GM08714 (cell line): ENCODE measurements around the gene ACBD6.
"Not testable (repeated sequence)": the region's sequence is repeated elsewhere in the genome, so short reads cannot be mapped to it uniquely, and the experiment has no call there.

ENCODE experiments used
- H3K4me3 ChIP-seq: fragments of 200-500 bp; sonication (Bioruptor generic); 2 replicates; pipeline ENCODE4 v1.5.1; 2014; ENCODE audit warnings: mild to moderate bottlenecking, low read length, inconsistent platforms
- ZNF274 ChIP-seq: IDR thresholded peaks from 2 replicates; pipeline ENCODE4 v1.6.1; 2012; ENCODE audit warnings: mild to moderate bottlenecking, low read depth, low read length

ACBD6 gene

GRCh38 chr1:180486092-180486491, 16.3 kb downstream of the ACBD6 start:
- H3K4me3 ChIP-seq: no peak overlapping the region
- TF ChIP-seq ZNF274: no peak

DNA sequence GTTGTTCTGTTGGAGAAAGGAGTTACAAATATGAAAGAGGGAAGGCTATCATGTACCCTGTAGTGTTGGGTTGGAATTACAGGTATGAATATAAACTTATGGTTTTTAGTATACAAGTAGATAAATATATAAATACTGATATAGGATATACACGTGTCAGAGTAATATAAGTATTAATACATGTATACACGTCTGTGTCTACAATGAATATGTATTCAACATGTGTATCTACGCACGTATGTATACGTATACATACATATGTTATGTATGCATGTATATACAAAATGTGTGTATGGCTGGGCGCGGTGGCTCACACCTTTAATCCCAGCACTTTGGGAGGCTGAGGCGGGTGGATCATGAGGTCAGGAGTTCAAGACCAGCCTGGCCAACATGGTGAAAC, 17.9 kb downstream of the ACBD6 start:
- H3K4me3 ChIP-seq: no peak overlapping the region
- no peak for TF ChIP-seq ZNF274

GRCh38 chr1:180482425-180483275, 19.7 kb downstream of the ACBD6 start:
- no peak for TF ChIP-seq ZNF274
- no peak overlapping the region for H3K4me3 ChIP-seq

DNA sequence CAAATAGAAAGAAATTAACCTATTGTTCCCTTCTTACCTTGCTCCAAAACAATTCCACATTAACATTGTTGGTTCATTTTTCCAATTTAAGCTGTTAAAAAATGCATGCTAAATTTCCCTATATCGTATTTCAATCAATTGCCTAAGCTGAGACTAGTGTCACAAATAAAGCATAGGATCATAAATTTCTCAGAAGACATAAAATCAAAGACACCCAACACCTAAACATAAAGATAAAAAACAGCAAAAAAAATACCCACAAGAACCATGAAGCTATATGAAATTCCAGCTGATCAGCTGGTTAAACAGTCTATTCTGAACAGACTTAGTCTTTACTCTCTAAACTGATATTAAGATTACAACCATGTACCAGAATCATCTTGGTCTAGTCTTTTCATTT, 32.3 kb downstream of the ACBD6 start:
- no peak for TF ChIP-seq ZNF274

GRCh38 chr1:180468311-180468710, 34.1 kb downstream of the ACBD6 start:
- no peak overlapping the region for H3K4me3 ChIP-seq
- TF ChIP-seq ZNF274: no peak

More for the DNA sequence above, 32.3 kb downstream of the ACBD6 start:
- no peak overlapping the region for H3K4me3 ChIP-seq

DNA sequence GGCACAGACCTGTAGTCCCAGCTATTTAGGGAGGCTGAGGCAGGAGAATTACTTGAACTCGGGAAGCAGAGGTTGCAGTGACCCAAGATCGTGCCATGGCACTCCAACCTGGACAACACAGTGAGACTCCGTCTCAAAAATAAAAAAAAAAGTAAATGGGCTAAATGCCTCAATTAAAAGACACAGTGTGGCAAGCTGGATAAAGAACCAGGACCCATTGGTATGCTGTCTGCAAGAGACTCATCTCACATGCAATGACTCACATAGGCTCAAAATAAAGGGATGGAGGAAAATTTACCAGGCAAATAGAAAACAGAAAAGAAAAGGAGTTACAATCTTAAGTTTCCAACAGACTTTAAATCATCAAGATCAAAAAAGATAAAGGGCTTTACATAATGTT, 40.3 kb downstream of the ACBD6 start:
- TF ChIP-seq ZNF274: no peak
- no peak overlapping the region for H3K4me3 ChIP-seq

- H3K4me3 ChIP-seq: not testable (repeated sequence)
These were observed 40.7 kb downstream of the ACBD6 start for GRCh38 chr1:180461682-180462081.

DNA sequence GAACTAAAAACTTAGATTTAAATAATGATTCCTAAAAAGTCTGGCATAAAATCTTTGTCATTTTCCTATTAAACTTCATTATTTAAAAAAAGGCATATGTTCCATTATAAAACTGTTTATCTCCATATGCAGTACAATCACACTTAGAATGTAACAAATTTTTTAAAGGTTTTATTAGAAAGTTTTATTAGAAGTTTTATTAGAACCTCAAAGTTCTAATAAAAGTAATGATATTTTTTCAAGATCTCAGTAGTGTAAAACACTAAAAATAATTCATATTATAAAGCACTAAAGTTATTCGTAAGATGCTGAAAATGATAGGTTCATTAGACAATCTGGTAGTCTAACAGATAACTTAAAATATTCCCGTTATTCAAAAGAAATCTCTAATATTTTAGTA, 43.6 kb downstream of the ACBD6 start:
- TF ChIP-seq ZNF274: no peak

DNA sequence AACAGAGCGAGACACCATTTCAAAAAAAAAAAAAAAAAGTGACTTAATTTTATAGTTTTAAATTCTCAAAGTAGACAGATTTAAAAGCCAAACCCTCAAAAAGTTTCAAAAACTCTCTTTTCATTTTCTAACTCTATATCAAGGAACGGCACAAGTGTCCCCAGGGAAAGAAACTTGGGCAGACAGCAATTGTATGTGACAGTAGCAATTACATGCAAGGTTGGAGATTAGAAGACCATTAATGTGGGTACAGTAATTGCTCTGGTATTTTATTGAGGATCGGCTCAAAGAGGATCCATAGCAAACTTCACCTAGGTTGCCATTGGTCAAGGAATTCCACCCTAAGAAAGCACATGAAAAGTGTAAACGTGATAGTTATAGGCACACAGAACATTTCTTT, 46.2 kb downstream of the ACBD6 start:
- no peak for TF ChIP-seq ZNF274
- no peak overlapping the region for H3K4me3 ChIP-seq

More for the DNA sequence above, 43.6 kb downstream of the ACBD6 start:
- H3K4me3 ChIP-seq: no peak overlapping the region

DNA sequence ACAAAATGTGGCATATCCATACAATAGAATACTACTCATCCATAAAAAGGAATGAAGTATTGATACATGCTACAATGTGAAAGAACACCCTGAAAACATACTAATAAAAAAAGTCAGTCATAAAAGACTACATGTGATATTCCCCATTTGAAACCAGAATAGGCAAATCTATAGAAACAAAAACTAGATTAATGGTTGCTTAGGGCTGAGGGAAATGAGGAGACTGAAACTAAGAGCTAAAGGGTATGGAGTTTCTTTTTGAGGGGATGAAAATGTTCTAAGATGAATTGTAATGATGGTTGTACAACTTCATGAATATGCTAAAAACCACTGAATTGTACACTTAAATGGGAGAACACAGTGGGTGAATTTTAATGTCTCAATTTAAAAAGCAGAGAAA, 50.9 kb downstream of the ACBD6 start:
- H3K4me3 ChIP-seq: no peak overlapping the region
- TF ChIP-seq ZNF274: no peak

DNA sequence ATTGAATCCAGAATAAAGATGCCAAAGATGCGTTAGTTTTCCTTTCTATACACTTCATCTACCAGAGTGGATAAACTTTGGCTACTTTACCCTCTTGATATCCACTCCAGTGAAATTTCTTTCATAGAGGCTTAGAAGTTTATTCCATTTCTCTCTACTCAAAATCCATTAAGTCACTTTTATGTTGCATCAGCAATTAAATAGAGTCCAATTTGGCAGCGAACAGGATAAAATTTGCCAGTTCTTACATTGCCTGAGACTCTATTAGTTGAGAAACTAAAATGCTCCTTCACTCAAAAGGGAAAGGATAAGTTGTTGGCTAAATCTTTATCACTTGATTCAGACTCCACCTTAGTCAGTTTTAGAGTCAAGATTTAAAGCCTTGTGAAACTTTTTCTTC, 57.9 kb downstream of the ACBD6 start:
- TF ChIP-seq ZNF274: no peak
- H3K4me3 ChIP-seq: no peak overlapping the region

DNA sequence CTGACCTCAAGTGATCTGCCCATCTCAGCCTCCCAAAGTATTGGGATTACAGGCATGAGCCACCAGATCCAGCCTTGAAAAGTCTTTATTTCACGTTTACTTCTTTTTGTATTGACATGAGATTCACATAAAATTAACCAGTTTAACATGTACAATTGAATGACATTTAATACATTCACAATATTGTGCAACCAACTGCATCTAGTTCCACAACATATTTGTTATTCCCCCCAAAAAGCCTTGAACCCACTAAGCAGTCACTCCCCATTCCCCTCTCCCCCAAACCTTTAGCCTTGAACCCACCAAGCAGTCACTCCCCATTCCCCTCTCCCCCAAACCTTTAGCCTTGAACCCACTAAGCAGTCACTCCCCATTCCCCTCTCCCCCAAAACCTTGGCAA, 62.0 kb downstream of the ACBD6 start:
- no peak overlapping the region for H3K4me3 ChIP-seq
- TF ChIP-seq ZNF274: no peak

DNA sequence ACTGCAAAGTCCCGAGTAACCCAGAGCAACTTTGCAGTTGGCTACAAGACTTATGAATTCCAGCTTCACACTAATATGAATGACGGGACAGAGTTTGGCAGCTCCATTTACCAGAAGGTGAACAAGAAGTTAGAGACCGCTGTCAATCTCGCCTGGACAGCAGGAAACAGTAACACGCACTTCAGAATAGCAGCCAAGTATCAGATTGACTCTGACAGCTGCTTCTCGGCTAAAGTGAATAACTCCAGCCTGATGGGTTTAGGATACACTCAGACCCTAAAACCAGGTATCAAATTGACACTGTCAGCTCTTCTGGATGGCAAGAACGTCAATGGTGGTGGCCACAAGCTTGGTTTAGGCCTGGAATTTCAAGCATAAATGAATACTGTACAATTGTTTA, 66.8 kb downstream of the ACBD6 start:
- no peak for TF ChIP-seq ZNF274

DNA sequence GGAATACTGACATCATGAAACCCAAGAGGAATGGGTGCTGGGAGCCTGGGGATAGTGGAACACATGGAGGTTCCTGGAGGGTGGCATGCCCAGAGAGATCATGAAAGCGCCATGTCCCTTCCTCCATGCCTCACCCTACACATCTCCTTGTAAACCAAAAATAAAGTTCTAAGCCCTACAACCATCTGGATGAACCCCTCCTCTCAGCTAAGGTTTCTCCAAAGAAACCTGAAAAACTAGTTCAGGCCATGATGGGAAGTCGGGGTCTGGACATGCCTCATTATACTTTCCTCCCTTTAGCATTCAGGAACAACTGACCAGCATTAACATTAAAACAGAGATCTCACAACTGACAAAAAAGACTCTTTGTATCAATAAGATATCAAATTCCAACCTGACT, 68.5 kb downstream of the ACBD6 start:
- no peak overlapping the region for H3K4me3 ChIP-seq
- no peak for TF ChIP-seq ZNF274

More for the DNA sequence above, 66.8 kb downstream of the ACBD6 start:
- H3K4me3 ChIP-seq: no peak overlapping the region

GRCh38 chr1:180431683-180432082, 70.7 kb downstream of the ACBD6 start:
- TF ChIP-seq ZNF274: no peak
- no peak overlapping the region for H3K4me3 ChIP-seq
